ENCODE measurements around the gene PSPH. TPM values are rescaled to one million over a fixed set of nuclear protein-coding genes. Genes with fewer than 3 reads are reported as not detected.

The PSPH gene
- total RNA-seq, 1 experiment from 2014 or later, result 52.1 TPM

DNA sequence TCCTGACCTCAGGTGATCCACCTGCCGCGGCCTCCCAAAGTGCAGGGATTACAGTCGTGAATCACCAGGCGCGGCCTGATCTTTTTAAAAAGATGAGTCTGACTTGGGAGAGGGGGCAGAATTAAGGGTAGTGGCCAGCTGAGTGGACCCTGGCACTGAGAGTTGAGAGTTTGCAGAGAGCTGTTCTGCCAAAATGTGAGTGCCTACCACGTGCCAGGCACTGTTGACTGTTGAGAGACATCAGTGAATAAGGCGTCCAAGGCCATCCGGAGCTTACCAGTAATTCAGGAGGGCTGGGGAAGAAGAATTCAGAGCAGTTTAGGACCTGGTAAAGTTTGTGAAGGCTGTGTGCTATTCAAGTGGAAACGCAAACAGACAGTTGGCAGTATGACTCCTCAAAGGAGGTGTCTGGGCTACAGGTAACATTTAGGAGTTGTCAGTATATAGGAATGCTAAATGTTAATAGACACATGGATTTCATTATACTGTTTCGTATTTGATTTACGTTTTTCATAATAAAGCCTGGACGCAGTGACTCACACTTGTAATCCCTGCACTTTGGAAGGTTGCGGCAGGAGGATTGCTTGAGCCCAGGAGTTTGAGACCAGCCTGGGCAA is 85.3 kb downstream of the PSPH start:
- no peaks in the 10 kb centered on the region for H3K9me3 ChIP-seq (ENCODE audit: control insufficient read depth, low read depth, low read length)
- no peak overlapping the region for H3K18ac ChIP-seq (ENCODE audit: insufficient read length, low read depth, low read length)
- H4K20me1 ChIP-seq (ENCODE audit: control insufficient read depth, insufficient read depth, insufficient read length), result no peaks in the 10 kb centered on the region
- no peak overlapping the region for H4K91ac ChIP-seq (ENCODE audit: insufficient read length, low read depth, low read length)
- H3K56ac ChIP-seq (ENCODE audit: insufficient read length, low read depth, low read length), result no peak overlapping the region
- Mint-ChIP-seq H3K27ac (no peak overlapping the region; a peak in 1 of 7 replicates), H3K27me3 (ENCODE audit: low read depth) (peaks cover 30% of the 10 kb centered on the region), H3K36me3 (ENCODE audit: insufficient read depth in 1 of 3, low read depth in 3 of 3) (peaks cover 4 to 26% (median 18%) of the 10 kb centered on the region in 3 experiments; a peak in 6 of 7 replicates), H3K4me3 (peak overlapping the region; percentile 87 to 91), H3K9me3 (peaks cover 0 to 3% of the 10 kb centered on the region in 2 experiments; a peak in 1 of 5 replicates), H3K4me1 (peaks cover 14 to 15% of the 10 kb centered on the region in 2 experiments)
- no peak overlapping the region for H3K4ac ChIP-seq (ENCODE audit: low read depth, low read length)
- no peaks in the 10 kb centered on the region for H3K23me2 ChIP-seq (ENCODE audit: insufficient read length, low read depth, low read length, poor library complexity, severe bottlenecking)
- H3T11ph ChIP-seq (ENCODE audit: low read length), result no peak overlapping the region
- no peaks in the 10 kb centered on the region; the same call in 1 of the 2 replicates for H3K79me2 ChIP-seq (ENCODE audit: insufficient read depth, low read length)
- no peak overlapping the region for H4K5ac ChIP-seq (ENCODE audit: insufficient read length, low read depth, low read length)
- no CpG with 5 or more reads among the region's 13 CpGs for WGBS (ENCODE audit: extremely low coverage, insufficient read length, low lambda C conversion rate)
- no peak overlapping the region for H2AFZ ChIP-seq (ENCODE audit: low read length)
- H3K23ac ChIP-seq (ENCODE audit: insufficient read length, low read depth, low read length), result no peak overlapping the region
- no peaks in the 10 kb centered on the region for H3K4me1 ChIP-seq (ENCODE audit: insufficient read depth, low read length)
- no peak overlapping the region for H2BK5ac ChIP-seq (ENCODE audit: insufficient read length, low read length)
- no peak overlapping the region for H2AK5ac ChIP-seq (ENCODE audit: insufficient read length, low read length)
- H3K27ac ChIP-seq (ENCODE audit: insufficient read length, low read depth, low read length), result no peak overlapping the region
- no peaks in the 10 kb centered on the region for H3K79me1 ChIP-seq (ENCODE audit: insufficient read depth, low read depth, low read length, poor library complexity, severe bottlenecking)
- DNase-seq, result no peak
- TF ChIP-seq, protein P1, sequence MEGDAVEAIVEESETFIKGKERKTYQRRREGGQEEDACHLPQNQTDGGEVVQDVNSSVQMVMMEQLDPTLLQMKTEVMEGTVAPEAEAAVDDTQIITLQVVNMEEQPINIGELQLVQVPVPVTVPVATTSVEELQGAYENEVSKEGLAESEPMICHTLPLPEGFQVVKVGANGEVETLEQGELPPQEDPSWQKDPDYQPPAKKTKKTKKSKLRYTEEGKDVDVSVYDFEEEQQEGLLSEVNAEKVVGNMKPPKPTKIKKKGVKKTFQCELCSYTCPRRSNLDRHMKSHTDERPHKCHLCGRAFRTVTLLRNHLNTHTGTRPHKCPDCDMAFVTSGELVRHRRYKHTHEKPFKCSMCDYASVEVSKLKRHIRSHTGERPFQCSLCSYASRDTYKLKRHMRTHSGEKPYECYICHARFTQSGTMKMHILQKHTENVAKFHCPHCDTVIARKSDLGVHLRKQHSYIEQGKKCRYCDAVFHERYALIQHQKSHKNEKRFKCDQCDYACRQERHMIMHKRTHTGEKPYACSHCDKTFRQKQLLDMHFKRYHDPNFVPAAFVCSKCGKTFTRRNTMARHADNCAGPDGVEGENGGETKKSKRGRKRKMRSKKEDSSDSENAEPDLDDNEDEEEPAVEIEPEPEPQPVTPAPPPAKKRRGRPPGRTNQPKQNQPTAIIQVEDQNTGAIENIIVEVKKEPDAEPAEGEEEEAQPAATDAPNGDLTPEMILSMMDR (conservative IDR thresholded peaks at IDR 0.05), result no peak
- no peak overlapping the region for H2BK20ac ChIP-seq (ENCODE audit: low read depth, low read length, poor library complexity, severe bottlenecking)
- no peak overlapping the region for H3K14ac ChIP-seq (ENCODE audit: insufficient read depth, low read length)
- no peak overlapping the region for H2BK120ac ChIP-seq (ENCODE audit: low read depth, low read length, poor library complexity, severe bottlenecking)
- H3K27me3 ChIP-seq (ENCODE audit: insufficient read depth, low read length), result peaks cover 3% of the 10 kb centered on the region; the same call in 1 of the 2 replicates
- H3K4me2 ChIP-seq (ENCODE audit: insufficient read depth, insufficient read length, low read length), result no peak overlapping the region
- H2BK12ac ChIP-seq (ENCODE audit: insufficient read length, low read depth, low read length), result no peak overlapping the region
- H2BK15ac ChIP-seq (ENCODE audit: low read depth, low read length), result no peak overlapping the region
- no peak overlapping the region for H4K8ac ChIP-seq (replicated peaks; ENCODE audit: insufficient read length, low read depth, low read length)
- no peak overlapping the region for H3K9ac ChIP-seq (ENCODE audit: extremely low read depth, insufficient read length, low read length)
